Measurements from ENCODE around the gene S100Z.

DNA sequence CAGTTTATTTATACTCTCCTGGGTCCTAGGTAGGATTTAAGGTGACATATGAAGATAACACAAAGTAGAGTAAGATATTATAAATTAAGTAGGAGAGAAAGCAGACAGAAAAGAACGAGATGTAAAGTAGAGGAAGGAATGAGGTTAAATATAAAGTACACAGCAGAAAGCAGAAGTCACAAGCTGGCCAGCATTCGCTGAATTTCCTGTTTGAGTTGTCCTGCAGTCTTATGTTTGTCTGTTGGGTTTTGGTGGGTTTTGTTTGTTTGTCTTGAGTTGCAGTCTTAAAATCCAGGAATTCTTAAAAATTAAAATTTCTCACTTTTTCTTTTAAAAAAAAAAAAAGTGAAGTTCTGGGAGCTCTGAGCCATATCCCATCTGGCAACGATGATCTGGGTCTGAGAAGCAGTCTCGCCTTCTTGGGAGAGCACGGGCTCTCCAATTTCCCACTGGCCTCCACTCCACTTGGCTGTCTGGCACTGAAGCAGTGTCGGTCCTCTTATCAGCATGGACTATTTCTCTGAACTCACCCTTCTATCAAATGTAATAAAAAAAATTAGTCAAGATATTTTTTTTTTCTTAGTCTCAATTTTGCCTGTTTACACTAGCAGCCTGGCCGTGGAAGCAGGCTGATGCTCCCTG, 2.0 kb downstream of the S100Z start:
- TF ChIP-seq CTCF (IDR thresholded peaks at IDR 0.05): no peak
- TF ChIP-seq POLR2A (IDR thresholded peaks at IDR 0.05): no peak
